K562 (cell line): ENCODE data around the gene CBLL2.

Experiments
- ATF1 ChIP-seq, 2 experiments: fragments of 450-650 bp in 1 of 2; IDR thresholded peaks; 2 replicates each; pipeline ENCODE4 v1.6.1; 2016; ENCODE audit warnings: missing compliant biosample characterization in 1 of 2, missing genetic modification characterization in 1 of 2
- CREM ChIP-seq: IDR thresholded peaks from 2 replicates; pipeline ENCODE4 v1.6.1; 2014; ENCODE audit warnings: antibody characterized with exemption, low read depth
- ELF4 ChIP-seq: fragments of 450-650 bp; formaldehyde crosslinking; IDR thresholded peaks from 2 replicates; pipeline ENCODE4 v1.4.0; 2022; ENCODE audit warnings: missing genetic modification characterization
- EZH2 ChIP-seq: IDR thresholded peaks from 2 replicates; pipeline ENCODE4 v1.6.1; 2012; ENCODE audit warnings: low read depth, mild to moderate bottlenecking, inconsistent platforms, low read length, borderline replicate concordance
- MAZ ChIP-seq, 2 experiments: fragments of 450-650 bp in 1 of 2; sonication (generic) in 1 of 2; formaldehyde crosslinking; IDR thresholded peaks in 1 of 2; conservative IDR thresholded peaks in 1 of 2; 2 replicates each; pipeline versions ENCODE4 v1.4.0 to v1.5.0; 2020; ENCODE audit warnings: mild to moderate bottlenecking in 1 of 2, missing genetic modification reagents in 1 of 2
- POLR2A ChIP-seq: fragments of 450-650 bp; conservative IDR thresholded peaks from 2 replicates; pipeline ENCODE4 v1.6.1; 2016
- RBM25 ChIP-seq: fragments of 200-400 bp; formaldehyde crosslinking; IDR thresholded peaks from 2 replicates; pipeline ENCODE4 v1.6.1; 2018; ENCODE audit warnings: low read length, low read depth, moderate library complexity; ENCODE audit not compliant: severe bottlenecking
- SIN3B ChIP-seq: fragments of 450-650 bp; IDR thresholded peaks from 2 replicates; pipeline ENCODE4 v1.6.1; 2017; ENCODE audit warnings: low read depth, mild to moderate bottlenecking, moderate library complexity
- SP1 ChIP-seq: sonication (generic); formaldehyde crosslinking; IDR thresholded peaks from 2 replicates; pipeline ENCODE4 v1.8.1; 2022; ENCODE audit warnings: mild to moderate bottlenecking, missing genetic modification reagents
- ZFP30 ChIP-seq: fragments of 250-450 bp; sonication (Bioruptor Pico); IDR thresholded peaks from 2 replicates; pipeline ENCODE4 v1.8.0; 2022; ENCODE audit warnings: moderate library complexity, mild to moderate bottlenecking, inconsistent platforms, borderline replicate concordance
- TF ChIP-seq, protein P1 (sequence below), 3 experiments: IDR thresholded peaks in 2 of 3; conservative IDR thresholded peaks in 1 of 3; 2 replicates each; pipeline ENCODE4 v1.5.1; 2011 to 2012; ENCODE audit warnings: low read length in 3 of 3, mild to moderate bottlenecking in 3 of 3, control low read depth in 2 of 3, improper control_type of control experiment in 1 of 3, inconsistent platforms in 1 of 3, low read depth in 1 of 3, mixed read lengths in 1 of 3, moderate library complexity in 1 of 3; ENCODE audit not compliant: insufficient read depth in 2 of 3
- TF ChIP-seq, protein P2 (sequence below): sonication (generic); formaldehyde crosslinking; IDR thresholded peaks from 2 replicates; pipeline ENCODE4 v1.8.1; 2023; ENCODE audit warnings: mild to moderate bottlenecking, missing genetic modification reagents
- TF ChIP-seq, protein P3 (sequence below): fragments of 250-450 bp; sonication (Bioruptor Pico); IDR thresholded peaks from 2 replicates; pipeline ENCODE4 v1.5.0; 2020; ENCODE audit warnings: mild to moderate bottlenecking
- TF ChIP-seq, protein P4 (sequence below): fragments of 450-650 bp; formaldehyde crosslinking; IDR thresholded peaks from 2 replicates; pipeline ENCODE4 v1.4.0; 2020; ENCODE audit warnings: mild to moderate bottlenecking, moderate library complexity

DNA sequence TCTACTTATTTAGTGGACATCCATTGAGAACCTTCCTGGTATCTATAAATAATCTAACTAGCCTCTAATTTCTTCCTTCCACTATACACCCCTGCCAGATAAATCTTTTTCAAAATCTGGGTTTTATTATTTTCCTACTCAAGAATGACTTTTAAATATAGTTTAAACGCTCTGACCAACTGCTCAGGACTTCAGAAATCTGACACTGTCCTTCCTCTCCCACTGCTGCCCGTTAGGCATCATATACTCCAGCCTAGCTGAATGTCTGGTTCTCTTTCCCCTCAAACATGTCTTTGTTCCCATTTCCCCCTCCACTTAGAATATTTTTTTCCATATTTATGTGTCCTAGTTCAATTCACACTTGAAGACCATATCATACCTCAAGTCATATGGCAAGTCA, 35.2 kb upstream of the CBLL2 start:
- TF ChIP-seq POLR2A (no peak), SIN3B (no peak), CREM (no peak), MAZ (CRISPR knock-in tag; conservative IDR thresholded peaks at IDR 0.05 in 1 of 2, IDR thresholded peaks at IDR 0.05 in 1 of 2) (no peak), ATF1 (CRISPR knock-in tag; IDR thresholded peaks at IDR 0.05) (no peak), ATF1 (tag; IDR thresholded peaks at IDR 0.05) (no peak), EZH2 (no peak), SP1 (CRISPR knock-in tag) (no peak), RBM25 (no peak), ELF4 (CRISPR knock-in tag) (no peak), ZFP30 (CRISPR knock-in tag) (no peak)
- TF ChIP-seq, protein P1, sequence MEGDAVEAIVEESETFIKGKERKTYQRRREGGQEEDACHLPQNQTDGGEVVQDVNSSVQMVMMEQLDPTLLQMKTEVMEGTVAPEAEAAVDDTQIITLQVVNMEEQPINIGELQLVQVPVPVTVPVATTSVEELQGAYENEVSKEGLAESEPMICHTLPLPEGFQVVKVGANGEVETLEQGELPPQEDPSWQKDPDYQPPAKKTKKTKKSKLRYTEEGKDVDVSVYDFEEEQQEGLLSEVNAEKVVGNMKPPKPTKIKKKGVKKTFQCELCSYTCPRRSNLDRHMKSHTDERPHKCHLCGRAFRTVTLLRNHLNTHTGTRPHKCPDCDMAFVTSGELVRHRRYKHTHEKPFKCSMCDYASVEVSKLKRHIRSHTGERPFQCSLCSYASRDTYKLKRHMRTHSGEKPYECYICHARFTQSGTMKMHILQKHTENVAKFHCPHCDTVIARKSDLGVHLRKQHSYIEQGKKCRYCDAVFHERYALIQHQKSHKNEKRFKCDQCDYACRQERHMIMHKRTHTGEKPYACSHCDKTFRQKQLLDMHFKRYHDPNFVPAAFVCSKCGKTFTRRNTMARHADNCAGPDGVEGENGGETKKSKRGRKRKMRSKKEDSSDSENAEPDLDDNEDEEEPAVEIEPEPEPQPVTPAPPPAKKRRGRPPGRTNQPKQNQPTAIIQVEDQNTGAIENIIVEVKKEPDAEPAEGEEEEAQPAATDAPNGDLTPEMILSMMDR (IDR thresholded peaks at IDR 0.05 in 2 of 3, conservative IDR thresholded peaks at IDR 0.05 in 1 of 3; ENCODE audit: insufficient read depth in 2 of 3, low read depth in 1 of 3, low read length in 3 of 3), result no peak
- TF ChIP-seq, protein P2, sequence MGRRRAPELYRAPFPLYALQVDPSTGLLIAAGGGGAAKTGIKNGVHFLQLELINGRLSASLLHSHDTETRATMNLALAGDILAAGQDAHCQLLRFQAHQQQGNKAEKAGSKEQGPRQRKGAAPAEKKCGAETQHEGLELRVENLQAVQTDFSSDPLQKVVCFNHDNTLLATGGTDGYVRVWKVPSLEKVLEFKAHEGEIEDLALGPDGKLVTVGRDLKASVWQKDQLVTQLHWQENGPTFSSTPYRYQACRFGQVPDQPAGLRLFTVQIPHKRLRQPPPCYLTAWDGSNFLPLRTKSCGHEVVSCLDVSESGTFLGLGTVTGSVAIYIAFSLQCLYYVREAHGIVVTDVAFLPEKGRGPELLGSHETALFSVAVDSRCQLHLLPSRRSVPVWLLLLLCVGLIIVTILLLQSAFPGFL (CRISPR knock-in tag), result no peak
- TF ChIP-seq, protein P3, sequence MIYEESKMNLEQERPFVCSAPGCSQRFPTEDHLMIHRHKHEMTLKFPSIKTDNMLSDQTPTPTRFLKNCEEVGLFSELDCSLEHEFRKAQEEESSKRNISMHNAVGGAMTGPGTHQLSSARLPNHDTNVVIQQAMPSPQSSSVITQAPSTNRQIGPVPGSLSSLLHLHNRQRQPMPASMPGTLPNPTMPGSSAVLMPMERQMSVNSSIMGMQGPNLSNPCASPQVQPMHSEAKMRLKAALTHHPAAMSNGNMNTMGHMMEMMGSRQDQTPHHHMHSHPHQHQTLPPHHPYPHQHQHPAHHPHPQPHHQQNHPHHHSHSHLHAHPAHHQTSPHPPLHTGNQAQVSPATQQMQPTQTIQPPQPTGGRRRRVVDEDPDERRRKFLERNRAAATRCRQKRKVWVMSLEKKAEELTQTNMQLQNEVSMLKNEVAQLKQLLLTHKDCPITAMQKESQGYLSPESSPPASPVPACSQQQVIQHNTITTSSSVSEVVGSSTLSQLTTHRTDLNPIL (CRISPR knock-in tag), result no peak
- TF ChIP-seq, protein P4, sequence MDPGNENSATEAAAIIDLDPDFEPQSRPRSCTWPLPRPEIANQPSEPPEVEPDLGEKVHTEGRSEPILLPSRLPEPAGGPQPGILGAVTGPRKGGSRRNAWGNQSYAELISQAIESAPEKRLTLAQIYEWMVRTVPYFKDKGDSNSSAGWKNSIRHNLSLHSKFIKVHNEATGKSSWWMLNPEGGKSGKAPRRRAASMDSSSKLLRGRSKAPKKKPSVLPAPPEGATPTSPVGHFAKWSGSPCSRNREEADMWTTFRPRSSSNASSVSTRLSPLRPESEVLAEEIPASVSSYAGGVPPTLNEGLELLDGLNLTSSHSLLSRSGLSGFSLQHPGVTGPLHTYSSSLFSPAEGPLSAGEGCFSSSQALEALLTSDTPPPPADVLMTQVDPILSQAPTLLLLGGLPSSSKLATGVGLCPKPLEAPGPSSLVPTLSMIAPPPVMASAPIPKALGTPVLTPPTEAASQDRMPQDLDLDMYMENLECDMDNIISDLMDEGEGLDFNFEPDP, result no peak
